ENCODE measurements around the gene GPRC5C.

Gene GPRC5C

GRCh38 chr17:74472890-74473289, 41.0 kb downstream of the GPRC5C start:
- H3K27me3 ChIP-seq (ENCODE audit: insufficient read depth, low read length): no peaks in the 10 kb centered on the region
- no peaks in the 10 kb centered on the region for H3K79me1 ChIP-seq (ENCODE audit: low read length)
- H4K8ac ChIP-seq (ENCODE audit: low read depth, low read length): no peak overlapping the region
- no peak overlapping the region for H2AFZ ChIP-seq (ENCODE audit: insufficient read depth, low read length, poor library complexity)
- H3K79me2 ChIP-seq (ENCODE audit: control insufficient read depth, insufficient read depth, low read length, poor library complexity): no peaks in the 10 kb centered on the region
- no peaks in the 10 kb centered on the region for H3K36me3 ChIP-seq (ENCODE audit: control insufficient read depth in 1 of 2, insufficient read depth in 2 of 2, low read length in 2 of 2)
- no peak overlapping the region for H3K4me3 ChIP-seq (ENCODE audit: low read depth, low read length)
- no CpG with 5 or more reads among the region's 4 CpGs for WGBS (ENCODE audit: extremely low coverage, insufficient coverage, insufficient read length)
- H3K18ac ChIP-seq (ENCODE audit: low read length): no peak overlapping the region
- no peaks in the 10 kb centered on the region for H3K4me1 ChIP-seq (ENCODE audit: control insufficient read depth in 1 of 2, insufficient read depth in 2 of 2, low read length in 2 of 2)
- no peak overlapping the region for H3K4ac ChIP-seq (ENCODE audit: low read depth, low read length)
- no peak overlapping the region for H3K4me2 ChIP-seq (ENCODE audit: low read length)
- H2BK5ac ChIP-seq (ENCODE audit: low read depth, low read length, poor library complexity): no peak overlapping the region
- H4K12ac ChIP-seq (ENCODE audit: low read depth, low read length): no peak overlapping the region
- no peak overlapping the region for H4K91ac ChIP-seq (ENCODE audit: low read depth, low read length)
- H3K27ac ChIP-seq (ENCODE audit: low read depth, low read length): no peak overlapping the region
- H3K14ac ChIP-seq (ENCODE audit: low read length): no peak overlapping the region
- no peak overlapping the region for H2BK120ac ChIP-seq (ENCODE audit: insufficient read depth, low read length, poor library complexity)
- H3K9ac ChIP-seq (ENCODE audit: low read length): no peak overlapping the region
- H3K9me3 ChIP-seq (ENCODE audit: insufficient read depth, low read depth, low read length): peaks cover 12% of the 10 kb centered on the region
- no peak for DNase-seq
- H3K23ac ChIP-seq (ENCODE audit: low read length): no peak overlapping the region
- no peak overlapping the region for H2AK5ac ChIP-seq (ENCODE audit: low read length)
- no peak overlapping the region for H2BK12ac ChIP-seq (ENCODE audit: low read length)

GRCh38 chr17:74473294-74473693, 41.4 kb downstream of the GPRC5C start:
- H3K9ac ChIP-seq (ENCODE audit: low read length): no peak overlapping the region
- no peak overlapping the region for H3K4me2 ChIP-seq (ENCODE audit: low read length)
- no peak overlapping the region for H4K12ac ChIP-seq (ENCODE audit: low read depth, low read length)
- H2BK120ac ChIP-seq (ENCODE audit: insufficient read depth, low read length, poor library complexity): no peak overlapping the region
- H3K4me1 ChIP-seq (ENCODE audit: control insufficient read depth in 1 of 2, insufficient read depth in 2 of 2, low read length in 2 of 2): no peaks in the 10 kb centered on the region
- H3K27ac ChIP-seq (ENCODE audit: low read depth, low read length): no peak overlapping the region
- no peak overlapping the region for H3K14ac ChIP-seq (ENCODE audit: low read length)
- H3K9me3 ChIP-seq (ENCODE audit: insufficient read depth, low read depth, low read length): peaks cover 12% of the 10 kb centered on the region
- H3K4me3 ChIP-seq (ENCODE audit: low read depth, low read length): no peak overlapping the region
- H3K23ac ChIP-seq (ENCODE audit: low read length): no peak overlapping the region
- H2BK5ac ChIP-seq (ENCODE audit: low read depth, low read length, poor library complexity): no peak overlapping the region
- no peak overlapping the region for H4K91ac ChIP-seq (ENCODE audit: low read depth, low read length)
- no peaks in the 10 kb centered on the region for H3K79me1 ChIP-seq (ENCODE audit: low read length)
- no peak for DNase-seq
- no CpG with 5 or more reads among the region's 8 CpGs for WGBS (ENCODE audit: extremely low coverage, insufficient coverage, insufficient read length)
- H3K4ac ChIP-seq (ENCODE audit: low read depth, low read length): no peak overlapping the region
- no peak overlapping the region for H2BK12ac ChIP-seq (ENCODE audit: low read length)
- no peak overlapping the region for H3K18ac ChIP-seq (ENCODE audit: low read length)
- H3K36me3 ChIP-seq (ENCODE audit: control insufficient read depth in 1 of 2, insufficient read depth in 2 of 2, low read length in 2 of 2): no peaks in the 10 kb centered on the region
- no peak overlapping the region for H2AK5ac ChIP-seq (ENCODE audit: low read length)
- H4K8ac ChIP-seq (ENCODE audit: low read depth, low read length): no peak overlapping the region
- H3K27me3 ChIP-seq (ENCODE audit: insufficient read depth, low read length): no peaks in the 10 kb centered on the region
- H3K79me2 ChIP-seq (ENCODE audit: control insufficient read depth, insufficient read depth, low read length, poor library complexity): no peaks in the 10 kb centered on the region
- no peak overlapping the region for H2AFZ ChIP-seq (ENCODE audit: insufficient read depth, low read length, poor library complexity)

- no peaks in the 10 kb centered on the region for H3K27me3 ChIP-seq (ENCODE audit: insufficient read depth, low read length)
- H3K14ac ChIP-seq (ENCODE audit: low read length): no peak overlapping the region
- H2BK5ac ChIP-seq (ENCODE audit: low read depth, low read length, poor library complexity): no peak overlapping the region
- no CpG with 5 or more reads among the region's 9 CpGs for WGBS (ENCODE audit: extremely low coverage, insufficient coverage, insufficient read length)
- H2BK12ac ChIP-seq (ENCODE audit: low read length): no peak overlapping the region
- no peak for DNase-seq
- no peaks in the 10 kb centered on the region for H3K36me3 ChIP-seq (ENCODE audit: control insufficient read depth in 1 of 2, insufficient read depth in 2 of 2, low read length in 2 of 2)
- no peak overlapping the region for H4K8ac ChIP-seq (ENCODE audit: low read depth, low read length)
- H3K4ac ChIP-seq (ENCODE audit: low read depth, low read length): no peak overlapping the region
- no peak overlapping the region for H3K4me2 ChIP-seq (ENCODE audit: low read length)
- H2BK120ac ChIP-seq (ENCODE audit: insufficient read depth, low read length, poor library complexity): no peak overlapping the region
- no peak overlapping the region for H3K9ac ChIP-seq (ENCODE audit: low read length)
- no peak overlapping the region for H2AFZ ChIP-seq (ENCODE audit: insufficient read depth, low read length, poor library complexity)
- H3K23ac ChIP-seq (ENCODE audit: low read length): no peak overlapping the region
- H3K79me1 ChIP-seq (ENCODE audit: low read length): no peaks in the 10 kb centered on the region
- no peak overlapping the region for H3K27ac ChIP-seq (ENCODE audit: low read depth, low read length)
- no peaks in the 10 kb centered on the region for H3K79me2 ChIP-seq (ENCODE audit: control insufficient read depth, insufficient read depth, low read length, poor library complexity)
- no peaks in the 10 kb centered on the region for H3K4me1 ChIP-seq (ENCODE audit: control insufficient read depth in 1 of 2, insufficient read depth in 2 of 2, low read length in 2 of 2)
- no peak overlapping the region for H4K91ac ChIP-seq (ENCODE audit: low read depth, low read length)
- peaks cover 12% of the 10 kb centered on the region for H3K9me3 ChIP-seq (ENCODE audit: insufficient read depth, low read depth, low read length)
- no peak overlapping the region for H3K18ac ChIP-seq (ENCODE audit: low read length)
- H4K12ac ChIP-seq (ENCODE audit: low read depth, low read length): no peak overlapping the region
- no peak overlapping the region for H3K4me3 ChIP-seq (ENCODE audit: low read depth, low read length)
- H2AK5ac ChIP-seq (ENCODE audit: low read length): no peak overlapping the region
Measured at GRCh38 chr17:74474043-74474792, 42.3 kb downstream of the GPRC5C start.

GRCh38 chr17:74475189-74475588, 43.3 kb downstream of the GPRC5C start:
- H3K18ac ChIP-seq (ENCODE audit: low read length): no peak overlapping the region
- no peak overlapping the region for H2BK5ac ChIP-seq (ENCODE audit: low read depth, low read length, poor library complexity)
- peaks cover 12% of the 10 kb centered on the region for H3K9me3 ChIP-seq (ENCODE audit: insufficient read depth, low read depth, low read length)
- DNase-seq: no peak
- no peak overlapping the region for H3K4ac ChIP-seq (ENCODE audit: low read depth, low read length)
- no peak overlapping the region for H3K9ac ChIP-seq (ENCODE audit: low read length)
- H2BK120ac ChIP-seq (ENCODE audit: insufficient read depth, low read length, poor library complexity): no peak overlapping the region
- H3K27ac ChIP-seq (ENCODE audit: low read depth, low read length): no peak overlapping the region
- no peaks in the 10 kb centered on the region for H3K4me1 ChIP-seq (ENCODE audit: control insufficient read depth in 1 of 2, insufficient read depth in 2 of 2, low read length in 2 of 2)
- H3K4me2 ChIP-seq (ENCODE audit: low read length): no peak overlapping the region
- no CpG with 5 or more reads among the region's 4 CpGs for WGBS (ENCODE audit: extremely low coverage, insufficient coverage, insufficient read length)
- no peak overlapping the region for H2AK5ac ChIP-seq (ENCODE audit: low read length)
- H3K27me3 ChIP-seq (ENCODE audit: insufficient read depth, low read length): no peaks in the 10 kb centered on the region
- no peak overlapping the region for H4K8ac ChIP-seq (ENCODE audit: low read depth, low read length)
- H2BK12ac ChIP-seq (ENCODE audit: low read length): no peak overlapping the region
- no peaks in the 10 kb centered on the region for H3K79me1 ChIP-seq (ENCODE audit: low read length)
- H4K12ac ChIP-seq (ENCODE audit: low read depth, low read length): no peak overlapping the region
- H3K79me2 ChIP-seq (ENCODE audit: control insufficient read depth, insufficient read depth, low read length, poor library complexity): no peaks in the 10 kb centered on the region
- H3K36me3 ChIP-seq (ENCODE audit: control insufficient read depth in 1 of 2, insufficient read depth in 2 of 2, low read length in 2 of 2): no peaks in the 10 kb centered on the region
- no peak overlapping the region for H2AFZ ChIP-seq (ENCODE audit: insufficient read depth, low read length, poor library complexity)
- no peak overlapping the region for H4K91ac ChIP-seq (ENCODE audit: low read depth, low read length)
- no peak overlapping the region for H3K4me3 ChIP-seq (ENCODE audit: low read depth, low read length)
- H3K23ac ChIP-seq (ENCODE audit: low read length): no peak overlapping the region
- no peak overlapping the region for H3K14ac ChIP-seq (ENCODE audit: low read length)
